Measurements from ENCODE around the gene ADAMTSL2. TPM values are rescaled to one million over a fixed set of nuclear protein-coding genes. Genes with fewer than 3 reads are reported as not detected.

ADAMTSL2 gene
- total and polyA plus RNA-seq, 5 donors from 2014 or later: not detected

GRCh38 chr9:133528001-133528875 lies 6.3 kb upstream of the ADAMTSL2 start:
- Mint-ChIP-seq H3K27ac (no peak overlapping the region), H3K4me1 (peaks cover 0 to 9% (median 3%) of the 10 kb centered on the region in 4 donors), H3K4me3 (no peak overlapping the region), H3K36me3 (no peaks in the 10 kb centered on the region), H3K27me3 (peaks cover 3% of the 10 kb centered on the region), H3K9me3 (no peaks in the 10 kb centered on the region)
- H3K27ac ChIP-seq (ENCODE audit: insufficient read depth, low read length, poor library complexity, severe bottlenecking): no peak overlapping the region
- no peaks in the 10 kb centered on the region for H3K4me1 ChIP-seq (ENCODE audit: control insufficient read depth, insufficient read depth, low read length, poor library complexity, severe bottlenecking)
- no peaks in the 10 kb centered on the region for H3K9me3 ChIP-seq (ENCODE audit: control insufficient read depth in 2 of 2, low read length in 2 of 2)
- H3K36me3 ChIP-seq (ENCODE audit: control insufficient read depth, insufficient read depth, low read length): no peaks in the 10 kb centered on the region
- DNase-seq (no peak), ATAC-seq (ENCODE audit: low read depth in 2 of 2) (no peak)
- no peaks in the 10 kb centered on the region for H3K27me3 ChIP-seq (ENCODE audit: control insufficient read depth, insufficient read depth, low read length)
- no peak overlapping the region for H3K4me3 ChIP-seq (ENCODE audit: low read depth, low read length)

- no peaks in the 10 kb centered on the region for H3K27me3 ChIP-seq (ENCODE audit: control insufficient read depth, insufficient read depth, low read length)
- H3K4me3 ChIP-seq (ENCODE audit: low read depth, low read length): no peak overlapping the region
- H3K9me3 ChIP-seq (ENCODE audit: control insufficient read depth in 2 of 2, low read length in 2 of 2): no peaks in the 10 kb centered on the region
- Mint-ChIP-seq H3K9me3 (peaks cover 0 to 1% (median 0%) of the 10 kb centered on the region in 7 donors), H3K36me3 (no peaks in the 10 kb centered on the region), H3K27me3 (peaks cover 5% of the 10 kb centered on the region), H3K4me1 (peaks cover 0 to 13% (median 2%) of the 10 kb centered on the region in 4 donors), H3K4me3 (no peak overlapping the region), H3K27ac (no peak overlapping the region)
- ATAC-seq (ENCODE audit: low read depth in 2 of 2) (no peak), DNase-seq (no peak)
- no peaks in the 10 kb centered on the region for H3K36me3 ChIP-seq (ENCODE audit: control insufficient read depth, insufficient read depth, low read length)
- no peak overlapping the region for H3K27ac ChIP-seq (ENCODE audit: insufficient read depth, low read length, poor library complexity, severe bottlenecking)
- H3K4me1 ChIP-seq (ENCODE audit: control insufficient read depth, insufficient read depth, low read length, poor library complexity, severe bottlenecking): peaks cover under 1% of the 10 kb centered on the region
Observed at GRCh38 chr9:133528876-133529241, 5.6 kb upstream of the ADAMTSL2 start.

GRCh38 chr9:133529457-133529856 lies 5.0 kb upstream of the ADAMTSL2 start:
- H3K9me3 Mint-ChIP-seq: peaks cover 0 to 1% (median 0%) of the 10 kb centered on the region in 7 donors
- no peak overlapping the region for H3K4me3 ChIP-seq (ENCODE audit: low read depth, low read length)
- no peak overlapping the region for H3K27ac Mint-ChIP-seq
- no peaks in the 10 kb centered on the region for H3K27me3 ChIP-seq (ENCODE audit: control insufficient read depth, insufficient read depth, low read length)
- H3K4me3 Mint-ChIP-seq: no peak overlapping the region
- no peaks in the 10 kb centered on the region for H3K9me3 ChIP-seq (ENCODE audit: control insufficient read depth in 2 of 2, low read length in 2 of 2)
- H3K4me1 ChIP-seq (ENCODE audit: control insufficient read depth, insufficient read depth, low read length, poor library complexity, severe bottlenecking): peaks cover 4% of the 10 kb centered on the region
- no peak for ATAC-seq (ENCODE audit: low read depth in 2 of 2)
- H3K27me3 Mint-ChIP-seq: peaks cover 5% of the 10 kb centered on the region
- DNase-seq: no peak
- peaks cover 0 to 13% (median 2%) of the 10 kb centered on the region in 4 donors for H3K4me1 Mint-ChIP-seq
- H3K36me3 ChIP-seq (ENCODE audit: control insufficient read depth, insufficient read depth, low read length): no peaks in the 10 kb centered on the region
- H3K36me3 Mint-ChIP-seq: no peaks in the 10 kb centered on the region
- H3K27ac ChIP-seq (ENCODE audit: insufficient read depth, low read length, poor library complexity, severe bottlenecking): no peak overlapping the region

- no peaks in the 10 kb centered on the region for H3K36me3 ChIP-seq (ENCODE audit: control insufficient read depth, insufficient read depth, low read length)
- DNase-seq: no peak
- H3K9me3 Mint-ChIP-seq: peaks cover 0 to 1% (median 0%) of the 10 kb centered on the region in 7 donors
- no peaks in the 10 kb centered on the region for H3K27me3 ChIP-seq (ENCODE audit: control insufficient read depth, insufficient read depth, low read length)
- no peak overlapping the region for H3K27ac Mint-ChIP-seq
- no peak overlapping the region for H3K4me3 ChIP-seq (ENCODE audit: low read depth, low read length)
- peaks cover 5% of the 10 kb centered on the region for H3K27me3 Mint-ChIP-seq
- ATAC-seq (ENCODE audit: low read depth in 2 of 2): no peak
- H3K27ac ChIP-seq (ENCODE audit: insufficient read depth, low read length, poor library complexity, severe bottlenecking): no peak overlapping the region
- no peaks in the 10 kb centered on the region for H3K9me3 ChIP-seq (ENCODE audit: control insufficient read depth in 2 of 2, low read length in 2 of 2)
- no peak overlapping the region for H3K4me3 Mint-ChIP-seq
- no peaks in the 10 kb centered on the region for H3K36me3 Mint-ChIP-seq
- peaks cover 0 to 13% (median 2%) of the 10 kb centered on the region in 4 donors for H3K4me1 Mint-ChIP-seq
- H3K4me1 ChIP-seq (ENCODE audit: control insufficient read depth, insufficient read depth, low read length, poor library complexity, severe bottlenecking): peaks cover 4% of the 10 kb centered on the region
Observed at GRCh38 chr9:133529874-133530273, 4.6 kb upstream of the ADAMTSL2 start.

GRCh38 chr9:133531293-133531692 lies 3.2 kb upstream of the ADAMTSL2 start:
- no peak overlapping the region for H3K27ac Mint-ChIP-seq
- Histone ChIP-seq H3K27me3 (ENCODE audit: control insufficient read depth, insufficient read depth, low read length) (no peaks in the 10 kb centered on the region), H3K4me1 (ENCODE audit: control insufficient read depth, insufficient read depth, low read length, poor library complexity, severe bottlenecking) (peaks cover 4% of the 10 kb centered on the region), H3K9me3 (ENCODE audit: control insufficient read depth in 2 of 2, low read length in 2 of 2) (no peaks in the 10 kb centered on the region), H3K36me3 (ENCODE audit: control insufficient read depth, insufficient read depth, low read length) (no peaks in the 10 kb centered on the region), H3K27ac (ENCODE audit: insufficient read depth, low read length, poor library complexity, severe bottlenecking) (no peak overlapping the region), H3K4me3 (ENCODE audit: low read depth, low read length) (no peak overlapping the region)
- DNase-seq (no peak), ATAC-seq (ENCODE audit: low read depth in 2 of 2) (no peak)
- H3K27me3 Mint-ChIP-seq: peaks cover 9% of the 10 kb centered on the region
- no peak overlapping the region for H3K4me3 Mint-ChIP-seq
- H3K9me3 Mint-ChIP-seq: peaks cover 0 to 1% (median 0%) of the 10 kb centered on the region in 7 donors
- peaks cover 0 to 12% (median 2%) of the 10 kb centered on the region in 4 donors for H3K4me1 Mint-ChIP-seq
- H3K36me3 Mint-ChIP-seq: no peaks in the 10 kb centered on the region

- H3K9me3 ChIP-seq (ENCODE audit: control insufficient read depth in 2 of 2, low read length in 2 of 2): no peaks in the 10 kb centered on the region
- H3K36me3 ChIP-seq (ENCODE audit: control insufficient read depth, insufficient read depth, low read length): no peaks in the 10 kb centered on the region
- H3K4me3 ChIP-seq (ENCODE audit: low read depth, low read length): no peak overlapping the region
- H3K36me3 Mint-ChIP-seq: no peaks in the 10 kb centered on the region
- peaks cover 9% of the 10 kb centered on the region for H3K27me3 Mint-ChIP-seq
- peak; percentile 36 to 69 (median 60) for DNase-seq
- H3K4me3 Mint-ChIP-seq: peak overlapping the region in 3 of 4 donors; percentile 5 to 51 (median 19)
- H3K9me3 Mint-ChIP-seq: peaks cover 0 to 1% (median 0%) of the 10 kb centered on the region in 7 donors
- no peak overlapping the region for H3K27ac ChIP-seq (ENCODE audit: insufficient read depth, low read length, poor library complexity, severe bottlenecking)
- H3K4me1 Mint-ChIP-seq: peaks cover 0 to 7% (median 0%) of the 10 kb centered on the region in 4 donors
- no peaks in the 10 kb centered on the region for H3K27me3 ChIP-seq (ENCODE audit: control insufficient read depth, insufficient read depth, low read length)
- H3K27ac Mint-ChIP-seq: no peak overlapping the region
- H3K4me1 ChIP-seq (ENCODE audit: control insufficient read depth, insufficient read depth, low read length, poor library complexity, severe bottlenecking): peaks cover 4% of the 10 kb centered on the region
- ATAC-seq (ENCODE audit: low read depth in 2 of 2): peak; percentile 44 to 46
Observed at GRCh38 chr9:133532937-133533668, 1.4 kb upstream of the ADAMTSL2 start.

GRCh38 chr9:133533857-133534256 lies 647 bp upstream of the ADAMTSL2 start:
- Mint-ChIP-seq H3K4me3 (no peak overlapping the region), H3K27ac (no peak overlapping the region), H3K9me3 (peaks cover 0 to 1% (median 0%) of the 10 kb centered on the region in 7 donors), H3K36me3 (no peaks in the 10 kb centered on the region), H3K27me3 (peaks cover 9% of the 10 kb centered on the region), H3K4me1 (peaks cover 0 to 7% (median 0%) of the 10 kb centered on the region in 4 donors)
- no peaks in the 10 kb centered on the region for H3K9me3 ChIP-seq (ENCODE audit: control insufficient read depth in 2 of 2, low read length in 2 of 2)
- ATAC-seq (ENCODE audit: low read depth in 2 of 2): no peak
- DNase-seq: no peak
- H3K36me3 ChIP-seq (ENCODE audit: control insufficient read depth, insufficient read depth, low read length): no peaks in the 10 kb centered on the region
- H3K27me3 ChIP-seq (ENCODE audit: control insufficient read depth, insufficient read depth, low read length): no peaks in the 10 kb centered on the region
- peaks cover 4% of the 10 kb centered on the region for H3K4me1 ChIP-seq (ENCODE audit: control insufficient read depth, insufficient read depth, low read length, poor library complexity, severe bottlenecking)
- no peak overlapping the region for H3K27ac ChIP-seq (ENCODE audit: insufficient read depth, low read length, poor library complexity, severe bottlenecking)
- H3K4me3 ChIP-seq (ENCODE audit: low read depth, low read length): no peak overlapping the region

Measured in CD4-positive, CD25-positive, alpha-beta regulatory T cell (primary cell).